GM12874 (cell line): ENCODE results near the gene LSM4.

Experiments used
- CTCF ChIP-seq: IDR thresholded peaks from 2 replicates; pipeline ENCODE4 v1.5.1; 2011; ENCODE audit warnings: low read depth, mild to moderate bottlenecking, control low read depth, low read length, moderate library complexity; ENCODE audit not compliant: insufficient read depth

The LSM4 gene

GRCh38 chr19:18284712-18285360, 38.0 kb downstream of the LSM4 start:
- no peak for TF ChIP-seq CTCF

DNA sequence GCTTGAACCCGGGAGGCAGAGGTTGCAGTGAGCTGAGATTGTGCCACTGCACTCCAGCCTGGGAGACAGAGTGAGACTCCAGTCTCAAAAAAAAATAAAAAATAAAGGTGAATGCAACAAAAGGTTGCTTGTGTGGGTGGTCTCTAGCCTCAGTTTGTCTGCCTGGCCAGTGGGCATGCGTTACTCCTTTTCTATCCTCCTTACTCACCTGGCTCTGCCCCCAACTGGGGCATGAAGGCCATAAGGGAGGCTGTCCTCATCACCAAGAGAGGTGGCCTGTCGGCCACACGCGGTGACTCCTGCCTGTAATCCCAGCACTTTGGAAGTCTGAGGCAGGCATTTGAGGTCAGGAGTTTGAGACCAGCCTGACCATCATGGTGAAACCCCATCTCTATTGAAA, 39.5 kb downstream of the LSM4 start:
- TF ChIP-seq CTCF: no peak

- TF ChIP-seq CTCF: no peak
Observed at GRCh38 chr19:18282788-18283141, 40.1 kb downstream of the LSM4 start.

- TF ChIP-seq CTCF: no peak
Observed at GRCh38 chr19:18282021-18282787, 40.7 kb downstream of the LSM4 start.

DNA sequence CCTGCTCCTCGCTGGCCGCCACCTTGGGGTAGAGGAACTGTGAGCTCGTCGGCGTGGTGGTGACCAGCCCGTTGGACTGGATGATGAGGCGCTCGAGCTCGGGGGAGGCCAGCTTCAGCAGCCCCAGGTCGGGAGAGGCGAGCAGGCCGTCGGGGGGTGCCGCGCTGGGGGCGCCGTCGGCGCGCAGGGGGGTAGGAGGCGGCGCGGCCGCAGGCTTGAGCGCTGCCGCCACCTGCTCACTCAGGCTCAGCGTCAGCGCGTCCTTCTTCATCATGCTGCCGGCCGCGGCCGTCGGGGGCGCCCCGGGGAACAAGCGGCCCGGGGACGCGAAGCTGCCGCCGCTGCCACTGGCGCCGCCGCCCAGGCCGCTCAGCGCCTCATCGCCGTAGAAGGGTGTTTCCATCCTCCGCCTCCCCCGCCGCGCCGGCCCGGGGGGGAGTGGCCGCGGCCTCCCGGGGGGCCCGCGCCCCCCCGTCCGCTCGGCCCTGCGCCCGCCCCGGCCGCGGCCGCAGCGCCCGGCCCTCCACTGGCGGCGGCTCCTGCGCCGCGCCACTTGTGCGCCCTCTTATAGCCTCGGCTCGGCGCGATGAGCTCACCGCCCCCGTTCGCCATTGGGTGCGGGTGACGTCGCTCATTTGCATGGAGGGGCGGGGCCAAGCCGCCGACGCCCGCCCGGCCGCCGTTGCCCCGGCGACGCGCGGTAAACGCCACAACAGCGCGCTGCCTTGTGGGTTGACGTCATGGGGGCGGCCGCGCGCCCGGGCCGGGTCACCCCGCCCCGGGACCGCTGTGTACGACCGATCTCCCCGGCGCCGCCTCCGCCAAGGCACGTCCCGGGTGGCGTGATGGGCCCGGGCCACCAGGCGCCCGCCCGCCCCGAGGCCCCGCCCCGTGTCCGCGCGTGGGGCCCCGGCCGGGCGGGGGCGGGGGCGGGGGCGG, 41.5 kb downstream of the LSM4 start, which contains the start of gene JUND:
Gene JUND (minus strand): TSS at position 541 of the 939 bp plus-strand sequence. CDS start 138 bp downstream, at position 403.
- TF ChIP-seq CTCF: 0 out of 2 replicates have a peak, but pooled peaks have one; percentile 8

GRCh38 chr19:18280247-18281081, 42.4 kb downstream of the LSM4 start:
- TF ChIP-seq CTCF: no peak
